ENCODE data around the gene HSFX1. TPM values are rescaled to one million over a fixed set of nuclear protein-coding genes. Genes with fewer than 3 reads are reported as not detected.

The HSFX1 gene
- polyA plus RNA-seq, 1 donor from 2014 or later: 0.57 TPM

GRCh38 chrX:149807747-149808458 lies 34.0 kb downstream of the HSFX1 start:
- Histone ChIP-seq H2AFZ (ENCODE audit: low read depth, low read length) (no peak overlapping the region), H3K79me2 (replicated peaks; ENCODE audit: insufficient read depth, low read length) (no peaks in the 10 kb centered on the region), H3K9me3 (ENCODE audit: low read length) (no peaks in the 10 kb centered on the region), H3K36me3 (ENCODE audit: insufficient read depth, low read length) (no peaks in the 10 kb centered on the region), H3K27ac (ENCODE audit: low read length) (no peak overlapping the region), H3K27me3 (ENCODE audit: insufficient read depth, low read depth, low read length) (no peaks in the 10 kb centered on the region), H3K4me3 (ENCODE audit: low read length) (no peak overlapping the region), H3F3A (ENCODE audit: insufficient read depth, low read length, poor library complexity, severe bottlenecking) (no peaks in the 10 kb centered on the region), H3K9me2 (ENCODE audit: insufficient read depth, low read length) (no peaks in the 10 kb centered on the region), H3K4me2 (ENCODE audit: low read length) (no peak overlapping the region), H3K9ac (ENCODE audit: low read length) (no peak overlapping the region), H4K20me1 (ENCODE audit: insufficient read depth) (no peaks in the 10 kb centered on the region)
- TF ChIP-seq RAD21 (conservative IDR thresholded peaks at IDR 0.05): no peak
- TF ChIP-seq EZH2 (IDR thresholded peaks at IDR 0.05; ENCODE audit: borderline replicate concordance, insufficient read depth, low read length, poor library complexity, severe bottlenecking): no peak
- no peak for TF ChIP-seq REST (IDR thresholded peaks at IDR 0.05; ENCODE audit: borderline replicate concordance)
- TF ChIP-seq MXI1 (conservative IDR thresholded peaks at IDR 0.05; ENCODE audit: poor library complexity, severe bottlenecking): no peak
- TF ChIP-seq SMC3 (conservative IDR thresholded peaks at IDR 0.05; ENCODE audit: poor library complexity): no peak
- no peak for TF ChIP-seq TAF1 (IDR thresholded peaks at IDR 0.05; ENCODE audit: low read depth)
- TF ChIP-seq CTCF (IDR thresholded peaks at IDR 0.05; ENCODE audit: poor library complexity, severe bottlenecking): no peak
- TF ChIP-seq POLR2AphosphoS5 (IDR thresholded peaks at IDR 0.05): no peak
- TF ChIP-seq EP300 (conservative IDR thresholded peaks at IDR 0.05; ENCODE audit: poor library complexity, severe bottlenecking): no peak

GRCh38 chrX:149818652-149819051 lies 44.8 kb downstream of the HSFX1 start:
- Histone ChIP-seq H3K79me2 (replicated peaks; ENCODE audit: insufficient read depth, low read length) (no peaks in the 10 kb centered on the region), H3K9me2 (ENCODE audit: insufficient read depth, low read length) (no peaks in the 10 kb centered on the region), H4K20me1 (ENCODE audit: insufficient read depth) (no peaks in the 10 kb centered on the region), H2AFZ (ENCODE audit: low read depth, low read length) (no peak overlapping the region), H3K27ac (ENCODE audit: low read length) (no peak overlapping the region), H3K9me3 (ENCODE audit: low read length) (no peaks in the 10 kb centered on the region), H3F3A (ENCODE audit: insufficient read depth, low read length, poor library complexity, severe bottlenecking) (no peaks in the 10 kb centered on the region), H3K36me3 (ENCODE audit: insufficient read depth, low read length) (no peaks in the 10 kb centered on the region), H3K27me3 (ENCODE audit: insufficient read depth, low read depth, low read length) (no peaks in the 10 kb centered on the region), H3K4me2 (ENCODE audit: low read length) (no peak overlapping the region), H3K4me3 (ENCODE audit: low read length) (no peak overlapping the region), H3K9ac (ENCODE audit: low read length) (no peak overlapping the region)
- no peak for TF ChIP-seq POLR2AphosphoS5 (IDR thresholded peaks at IDR 0.05)
- no peak for TF ChIP-seq EP300 (conservative IDR thresholded peaks at IDR 0.05; ENCODE audit: poor library complexity, severe bottlenecking)
- no peak for TF ChIP-seq RAD21 (conservative IDR thresholded peaks at IDR 0.05)
